GM23338 (cell line): ENCODE results near the gene DCBLD1. TPM values are rescaled to one million over a fixed set of nuclear protein-coding genes. Genes with fewer than 3 reads are reported as not detected.

Source experiments
- ATAC-seq: fragments of 200-7000 bp; cut with Tn5 transposase; 3 replicates; pipeline ENCODE4 v1.9.1; 2020
- DNase-seq: peaks from one replicate; pipeline ENCODE4 v3.0.0-alpha.2; 2015; ENCODE audit warnings: low spot score
- H2AFZ ChIP-seq: fragments of 200-600 bp; sonication (generic); 2 replicates; pipeline ENCODE4 v1.8.0; 2016; ENCODE audit warnings: antibody characterized with exemption, mild to moderate bottlenecking, moderate library complexity
- H3F3A ChIP-seq: fragments of 200-600 bp; sonication (generic); replicated peaks from 2 replicates; pipeline ENCODE4 v1.8.0; 2017; ENCODE audit warnings: antibody characterized with exemption, mixed run types, low read depth
- H3K27ac ChIP-seq: fragments of 200-600 bp; sonication (generic); 2 replicates; pipeline ENCODE4 v1.6.1; 2016; ENCODE audit warnings: low read depth
- H3K27me3 ChIP-seq: fragments of 200-600 bp; sonication (generic); 2 replicates; pipeline ENCODE4 v1.8.0; 2016; ENCODE audit warnings: mild to moderate bottlenecking, mixed run types, moderate library complexity; ENCODE audit not compliant: insufficient read depth
- H3K36me3 ChIP-seq: fragments of 200-600 bp; sonication (generic); 2 replicates; pipeline ENCODE4 v1.8.0; 2016; ENCODE audit warnings: mild to moderate bottlenecking; ENCODE audit not compliant: insufficient read depth
- H3K4me1 ChIP-seq: fragments of 200-600 bp; sonication (generic); 2 replicates; pipeline ENCODE4 v1.8.0; 2016; ENCODE audit warnings: mild to moderate bottlenecking, moderate library complexity; ENCODE audit not compliant: insufficient read depth
- H3K4me2 ChIP-seq: fragments of 200-600 bp; sonication (generic); 2 replicates; pipeline ENCODE4 v1.7.1; 2017; ENCODE audit warnings: mixed run types
- H3K4me3 ChIP-seq: fragments of 200-600 bp; sonication (generic); 2 replicates; pipeline ENCODE4 v1.6.1; 2016; ENCODE audit warnings: mixed run types
- H3K79me2 ChIP-seq: fragments of 200-600 bp; sonication (generic); replicated peaks from 2 replicates; pipeline ENCODE4 v1.8.0; 2017; ENCODE audit warnings: mild to moderate bottlenecking; ENCODE audit not compliant: insufficient read depth
- H3K9me2 ChIP-seq: fragments of 200-600 bp; sonication (generic); 2 replicates; pipeline ENCODE4 v1.8.0; 2017; ENCODE audit not compliant: insufficient read depth
- H4K20me1 ChIP-seq: fragments of 200-600 bp; sonication (generic); replicated peaks from 2 replicates; pipeline ENCODE4 v1.8.0; 2017; ENCODE audit warnings: mild to moderate bottlenecking; ENCODE audit not compliant: insufficient read depth
- H3K27ac Mint-ChIP-seq: 2 replicates; pipeline ENCODE4 v1.8.0; 2020; ENCODE audit warnings: inconsistent platforms, mild to moderate bottlenecking, moderate library complexity, mixed read lengths
- H3K27me3 Mint-ChIP-seq: 3 replicates; pipeline ENCODE4 v1.8.0; 2022; ENCODE audit warnings: low read depth, mild to moderate bottlenecking, moderate library complexity, mixed read lengths, inconsistent platforms; ENCODE audit not compliant: insufficient read depth, poor library complexity
- H3K36me3 Mint-ChIP-seq: 3 replicates; pipeline ENCODE4 v1.8.0; 2021; ENCODE audit warnings: low read depth, mild to moderate bottlenecking, inconsistent platforms, moderate library complexity, mixed read lengths
- H3K4me1 Mint-ChIP-seq: 3 replicates; pipeline ENCODE4 v1.8.0; 2020; ENCODE audit warnings: mild to moderate bottlenecking, inconsistent platforms, mixed read lengths
- H3K4me3 Mint-ChIP-seq: 3 replicates; pipeline ENCODE4 v1.8.0; 2021; ENCODE audit warnings: moderate library complexity, mild to moderate bottlenecking, inconsistent platforms, mixed read lengths
- H3K9me3 Mint-ChIP-seq: 3 replicates; pipeline ENCODE4 v1.8.0; 2020; ENCODE audit warnings: moderate library complexity, mild to moderate bottlenecking, inconsistent platforms, mixed read lengths
- CREB1 ChIP-seq: fragments of 250-450 bp; sonication (Bioruptor Pico); IDR thresholded peaks from 2 replicates; pipeline ENCODE4 v1.5.0; 2020; ENCODE audit warnings: low read depth, mild to moderate bottlenecking, moderate library complexity
- EZH2 ChIP-seq: fragments of 200-600 bp; sonication (generic); IDR thresholded peaks from one replicate; pipeline ENCODE4 v1.8.0; 2017; ENCODE audit warnings: antibody characterized with exemption, mild to moderate bottlenecking, low read depth; ENCODE audit not compliant: unreplicated experiment
- EZH2phosphoT487 ChIP-seq: fragments of 200-600 bp; sonication (generic); IDR thresholded peaks from one replicate; pipeline ENCODE4 v1.8.1; 2018; ENCODE audit warnings: antibody characterized with exemption; ENCODE audit not compliant: unreplicated experiment
- JUNB ChIP-seq: IDR thresholded peaks from one replicate; pipeline ENCODE4 v1.6.1; 2016; ENCODE audit warnings: antibody characterized with exemption; ENCODE audit not compliant: unreplicated experiment
- NANOG ChIP-seq: IDR thresholded peaks from 2 replicates; pipeline ENCODE4 v1.6.1; 2016; ENCODE audit warnings: antibody characterized with exemption, borderline replicate concordance
- POLR2AphosphoS5 ChIP-seq: IDR thresholded peaks from 2 replicates; pipeline ENCODE4 v1.6.1; 2016; ENCODE audit warnings: antibody characterized with exemption, low read depth
- STAT1 ChIP-seq: IDR thresholded peaks from one replicate; pipeline ENCODE4 v1.6.1; 2016; ENCODE audit warnings: antibody characterized with exemption; ENCODE audit not compliant: unreplicated experiment
- ZNF114 ChIP-seq: fragments of 250-450 bp; sonication (Bioruptor Pico); IDR thresholded peaks from 2 replicates; pipeline ENCODE4 v1.5.0; 2020; ENCODE audit warnings: mild to moderate bottlenecking, moderate library complexity
- ZNF331 ChIP-seq: fragments of 250-450 bp; sonication (Bioruptor Pico); IDR thresholded peaks from 2 replicates; pipeline ENCODE4 v1.5.0; 2020; ENCODE audit warnings: low read depth, mild to moderate bottlenecking, moderate library complexity
- polyA plus RNA-seq: library from polyadenylated mRNA; unstranded; fragments of >200 nt; fragmentation: Nextera tagmentation; extraction: Ambion mirVana; gene quantifications from 2 replicates; pipeline ENCODE4 v1.2.1, GENCODE V29; 2016
- total RNA-seq: library from RNA; depleted of rRNA; stranded (reverse); fragments of >200 nt; shearing (Covaris generic); gene quantifications from 2 replicates; pipeline ENCODE4 v1.2.3, GENCODE V29; 2014
- TF ChIP-seq, protein P1 (sequence below): IDR thresholded peaks from 2 replicates; pipeline ENCODE4 v1.6.1; 2016; ENCODE audit warnings: antibody characterized with exemption
- TF ChIP-seq, protein P2 (sequence below), 2 experiments: fragments of 200-600 bp in 1 of 2; sonication (generic) in 1 of 2; conservative IDR thresholded peaks; 2 replicates each; pipeline versions ENCODE4 v1.5.1 to v1.6.1; 2016 to 2017; ENCODE audit warnings: antibody characterized with exemption in 2 of 2, low read depth in 2 of 2, mild to moderate bottlenecking in 2 of 2, moderate library complexity in 1 of 2
- TF ChIP-seq, protein P3 (sequence below): fragments of 250-450 bp; sonication (Bioruptor Pico); IDR thresholded peaks from 2 replicates; pipeline ENCODE4 v1.5.0; 2020; ENCODE audit warnings: mild to moderate bottlenecking, moderate library complexity
- TF ChIP-seq, protein P4 (sequence below): IDR thresholded peaks from one replicate; pipeline ENCODE4 v1.6.1; 2018; ENCODE audit warnings: antibody characterized with exemption; ENCODE audit not compliant: unreplicated experiment

The DCBLD1 gene
- total and polyA plus RNA-seq, 2 experiments from 2014 or later, result 4.2 to 7.6 TPM

DNA sequence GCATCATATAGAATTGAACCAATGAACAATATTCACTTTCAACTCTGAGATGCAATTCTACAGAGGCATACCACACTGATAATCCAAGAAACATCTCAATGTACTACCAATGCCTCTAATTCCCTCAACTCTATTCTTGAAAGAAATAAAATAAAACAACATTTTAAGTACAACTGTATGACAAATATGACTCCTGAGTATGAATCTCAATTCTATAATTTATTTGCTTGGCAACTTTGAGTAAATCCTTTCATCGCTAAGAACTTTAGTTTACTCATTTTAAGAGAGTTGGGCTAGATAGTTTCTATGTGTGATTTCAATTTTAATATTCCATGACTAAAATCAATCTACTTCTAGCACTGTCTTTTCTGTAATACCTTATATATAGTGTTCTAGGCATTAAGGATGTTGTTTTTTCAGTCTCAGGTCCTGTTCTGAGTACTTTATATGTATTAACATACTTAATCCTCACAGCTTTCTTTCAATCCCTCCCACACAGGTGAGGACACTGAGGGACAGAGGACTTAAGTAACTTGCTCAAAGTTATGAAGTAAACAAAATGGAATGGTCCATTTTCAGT lies 86.4 kb downstream of the DCBLD1 start:
- Mint-ChIP-seq H3K4me3 (no peak overlapping the region), H3K36me3 (peaks cover 6% of the 10 kb centered on the region; the same call in 2 of the 3 replicates), H3K9me3 (no peaks in the 10 kb centered on the region), H3K27me3 (peaks cover 1% of the 10 kb centered on the region), H3K4me1 (no peaks in the 10 kb centered on the region; the same call in 2 of the 3 replicates), H3K27ac (no peak overlapping the region)
- peaks cover 27% of the 10 kb centered on the region; the same call in 1 of the 2 replicates for H3K36me3 ChIP-seq
- H3K4me3 ChIP-seq, result no peak overlapping the region
- no peak overlapping the region for H3K4me2 ChIP-seq
- no peaks in the 10 kb centered on the region for H3K27me3 ChIP-seq
- H3K27ac ChIP-seq, result no peak overlapping the region
- no peak for DNase-seq
- no peak for ATAC-seq
- no peaks in the 10 kb centered on the region for H3K9me2 ChIP-seq
- H3K4me1 ChIP-seq, result no peaks in the 10 kb centered on the region
- no peaks in the 10 kb centered on the region for H3K79me2 ChIP-seq
- no peaks in the 10 kb centered on the region; the same call in 1 of the 2 replicates for H4K20me1 ChIP-seq
- no peak overlapping the region for H2AFZ ChIP-seq
- no peaks in the 10 kb centered on the region for H3F3A ChIP-seq
- TF ChIP-seq, protein P1, sequence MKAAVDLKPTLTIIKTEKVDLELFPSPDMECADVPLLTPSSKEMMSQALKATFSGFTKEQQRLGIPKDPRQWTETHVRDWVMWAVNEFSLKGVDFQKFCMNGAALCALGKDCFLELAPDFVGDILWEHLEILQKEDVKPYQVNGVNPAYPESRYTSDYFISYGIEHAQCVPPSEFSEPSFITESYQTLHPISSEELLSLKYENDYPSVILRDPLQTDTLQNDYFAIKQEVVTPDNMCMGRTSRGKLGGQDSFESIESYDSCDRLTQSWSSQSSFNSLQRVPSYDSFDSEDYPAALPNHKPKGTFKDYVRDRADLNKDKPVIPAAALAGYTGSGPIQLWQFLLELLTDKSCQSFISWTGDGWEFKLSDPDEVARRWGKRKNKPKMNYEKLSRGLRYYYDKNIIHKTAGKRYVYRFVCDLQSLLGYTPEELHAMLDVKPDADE, result no peak
- TF ChIP-seq CREB1 (CRISPR knock-in tag) (no peak), STAT1 (no peak), JUNB (no peak), EZH2 (no peak), ZNF331 (CRISPR knock-in tag) (no peak), NANOG (no peak), POLR2AphosphoS5 (no peak), EZH2phosphoT487 (no peak), ZNF114 (CRISPR knock-in tag) (no peak)
- TF ChIP-seq, protein P2, sequence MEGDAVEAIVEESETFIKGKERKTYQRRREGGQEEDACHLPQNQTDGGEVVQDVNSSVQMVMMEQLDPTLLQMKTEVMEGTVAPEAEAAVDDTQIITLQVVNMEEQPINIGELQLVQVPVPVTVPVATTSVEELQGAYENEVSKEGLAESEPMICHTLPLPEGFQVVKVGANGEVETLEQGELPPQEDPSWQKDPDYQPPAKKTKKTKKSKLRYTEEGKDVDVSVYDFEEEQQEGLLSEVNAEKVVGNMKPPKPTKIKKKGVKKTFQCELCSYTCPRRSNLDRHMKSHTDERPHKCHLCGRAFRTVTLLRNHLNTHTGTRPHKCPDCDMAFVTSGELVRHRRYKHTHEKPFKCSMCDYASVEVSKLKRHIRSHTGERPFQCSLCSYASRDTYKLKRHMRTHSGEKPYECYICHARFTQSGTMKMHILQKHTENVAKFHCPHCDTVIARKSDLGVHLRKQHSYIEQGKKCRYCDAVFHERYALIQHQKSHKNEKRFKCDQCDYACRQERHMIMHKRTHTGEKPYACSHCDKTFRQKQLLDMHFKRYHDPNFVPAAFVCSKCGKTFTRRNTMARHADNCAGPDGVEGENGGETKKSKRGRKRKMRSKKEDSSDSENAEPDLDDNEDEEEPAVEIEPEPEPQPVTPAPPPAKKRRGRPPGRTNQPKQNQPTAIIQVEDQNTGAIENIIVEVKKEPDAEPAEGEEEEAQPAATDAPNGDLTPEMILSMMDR (conservative IDR thresholded peaks at IDR 0.05; ENCODE audit: low read depth in 2 of 2), result no peak
- TF ChIP-seq, protein P3, sequence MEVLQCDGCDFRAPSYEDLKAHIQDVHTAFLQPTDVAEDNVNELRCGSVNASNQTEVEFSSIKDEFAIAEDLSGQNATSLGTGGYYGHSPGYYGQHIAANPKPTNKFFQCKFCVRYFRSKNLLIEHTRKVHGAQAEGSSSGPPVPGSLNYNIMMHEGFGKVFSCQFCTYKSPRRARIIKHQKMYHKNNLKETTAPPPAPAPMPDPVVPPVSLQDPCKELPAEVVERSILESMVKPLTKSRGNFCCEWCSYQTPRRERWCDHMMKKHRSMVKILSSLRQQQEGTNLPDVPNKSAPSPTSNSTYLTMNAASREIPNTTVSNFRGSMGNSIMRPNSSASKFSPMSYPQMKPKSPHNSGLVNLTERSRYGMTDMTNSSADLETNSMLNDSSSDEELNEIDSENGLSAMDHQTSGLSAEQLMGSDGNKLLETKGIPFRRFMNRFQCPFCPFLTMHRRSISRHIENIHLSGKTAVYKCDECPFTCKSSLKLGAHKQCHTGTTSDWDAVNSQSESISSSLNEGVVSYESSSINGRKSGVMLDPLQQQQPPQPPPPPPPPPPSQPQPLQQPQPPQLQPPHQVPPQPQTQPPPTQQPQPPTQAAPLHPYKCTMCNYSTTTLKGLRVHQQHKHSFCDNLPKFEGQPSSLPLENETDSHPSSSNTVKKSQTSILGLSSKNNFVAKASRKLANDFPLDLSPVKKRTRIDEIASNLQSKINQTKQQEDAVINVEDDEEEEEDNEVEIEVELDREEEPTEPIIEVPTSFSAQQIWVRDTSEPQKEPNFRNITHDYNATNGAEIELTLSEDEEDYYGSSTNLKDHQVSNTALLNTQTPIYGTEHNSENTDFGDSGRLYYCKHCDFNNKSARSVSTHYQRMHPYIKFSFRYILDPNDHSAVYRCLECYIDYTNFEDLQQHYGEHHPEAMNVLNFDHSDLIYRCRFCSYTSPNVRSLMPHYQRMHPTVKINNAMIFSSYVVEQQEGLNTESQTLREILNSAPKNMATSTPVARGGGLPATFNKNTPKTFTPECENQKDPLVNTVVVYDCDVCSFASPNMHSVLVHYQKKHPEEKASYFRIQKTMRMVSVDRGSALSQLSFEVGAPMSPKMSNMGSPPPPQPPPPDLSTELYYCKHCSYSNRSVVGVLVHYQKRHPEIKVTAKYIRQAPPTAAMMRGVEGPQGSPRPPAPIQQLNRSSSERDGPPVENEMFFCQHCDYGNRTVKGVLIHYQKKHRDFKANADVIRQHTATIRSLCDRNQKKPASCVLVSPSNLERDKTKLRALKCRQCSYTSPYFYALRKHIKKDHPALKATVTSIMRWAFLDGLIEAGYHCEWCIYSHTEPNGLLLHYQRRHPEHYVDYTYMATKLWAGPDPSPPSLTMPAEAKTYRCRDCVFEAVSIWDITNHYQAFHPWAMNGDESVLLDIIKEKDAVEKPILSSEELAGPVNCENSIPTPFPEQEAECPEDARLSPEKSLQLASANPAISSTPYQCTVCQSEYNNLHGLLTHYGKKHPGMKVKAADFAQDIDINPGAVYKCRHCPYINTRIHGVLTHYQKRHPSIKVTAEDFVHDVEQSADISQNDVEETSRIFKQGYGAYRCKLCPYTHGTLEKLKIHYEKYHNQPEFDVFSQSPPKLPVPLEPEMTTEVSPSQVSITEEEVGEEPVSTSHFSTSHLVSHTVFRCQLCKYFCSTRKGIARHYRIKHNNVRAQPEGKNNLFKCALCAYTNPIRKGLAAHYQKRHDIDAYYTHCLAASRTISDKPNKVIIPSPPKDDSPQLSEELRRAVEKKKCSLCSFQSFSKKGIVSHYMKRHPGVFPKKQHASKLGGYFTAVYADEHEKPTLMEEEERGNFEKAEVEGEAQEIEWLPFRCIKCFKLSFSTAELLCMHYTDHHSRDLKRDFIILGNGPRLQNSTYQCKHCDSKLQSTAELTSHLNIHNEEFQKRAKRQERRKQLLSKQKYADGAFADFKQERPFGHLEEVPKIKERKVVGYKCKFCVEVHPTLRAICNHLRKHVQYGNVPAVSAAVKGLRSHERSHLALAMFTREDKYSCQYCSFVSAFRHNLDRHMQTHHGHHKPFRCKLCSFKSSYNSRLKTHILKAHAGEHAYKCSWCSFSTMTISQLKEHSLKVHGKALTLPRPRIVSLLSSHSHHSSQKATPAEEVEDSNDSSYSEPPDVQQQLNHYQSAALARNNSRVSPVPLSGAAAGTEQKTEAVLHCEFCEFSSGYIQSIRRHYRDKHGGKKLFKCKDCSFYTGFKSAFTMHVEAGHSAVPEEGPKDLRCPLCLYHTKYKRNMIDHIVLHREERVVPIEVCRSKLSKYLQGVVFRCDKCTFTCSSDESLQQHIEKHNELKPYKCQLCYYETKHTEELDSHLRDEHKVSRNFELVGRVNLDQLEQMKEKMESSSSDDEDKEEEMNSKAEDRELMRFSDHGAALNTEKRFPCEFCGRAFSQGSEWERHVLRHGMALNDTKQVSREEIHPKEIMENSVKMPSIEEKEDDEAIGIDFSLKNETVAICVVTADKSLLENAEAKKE, result no peak
- TF ChIP-seq, protein P4, sequence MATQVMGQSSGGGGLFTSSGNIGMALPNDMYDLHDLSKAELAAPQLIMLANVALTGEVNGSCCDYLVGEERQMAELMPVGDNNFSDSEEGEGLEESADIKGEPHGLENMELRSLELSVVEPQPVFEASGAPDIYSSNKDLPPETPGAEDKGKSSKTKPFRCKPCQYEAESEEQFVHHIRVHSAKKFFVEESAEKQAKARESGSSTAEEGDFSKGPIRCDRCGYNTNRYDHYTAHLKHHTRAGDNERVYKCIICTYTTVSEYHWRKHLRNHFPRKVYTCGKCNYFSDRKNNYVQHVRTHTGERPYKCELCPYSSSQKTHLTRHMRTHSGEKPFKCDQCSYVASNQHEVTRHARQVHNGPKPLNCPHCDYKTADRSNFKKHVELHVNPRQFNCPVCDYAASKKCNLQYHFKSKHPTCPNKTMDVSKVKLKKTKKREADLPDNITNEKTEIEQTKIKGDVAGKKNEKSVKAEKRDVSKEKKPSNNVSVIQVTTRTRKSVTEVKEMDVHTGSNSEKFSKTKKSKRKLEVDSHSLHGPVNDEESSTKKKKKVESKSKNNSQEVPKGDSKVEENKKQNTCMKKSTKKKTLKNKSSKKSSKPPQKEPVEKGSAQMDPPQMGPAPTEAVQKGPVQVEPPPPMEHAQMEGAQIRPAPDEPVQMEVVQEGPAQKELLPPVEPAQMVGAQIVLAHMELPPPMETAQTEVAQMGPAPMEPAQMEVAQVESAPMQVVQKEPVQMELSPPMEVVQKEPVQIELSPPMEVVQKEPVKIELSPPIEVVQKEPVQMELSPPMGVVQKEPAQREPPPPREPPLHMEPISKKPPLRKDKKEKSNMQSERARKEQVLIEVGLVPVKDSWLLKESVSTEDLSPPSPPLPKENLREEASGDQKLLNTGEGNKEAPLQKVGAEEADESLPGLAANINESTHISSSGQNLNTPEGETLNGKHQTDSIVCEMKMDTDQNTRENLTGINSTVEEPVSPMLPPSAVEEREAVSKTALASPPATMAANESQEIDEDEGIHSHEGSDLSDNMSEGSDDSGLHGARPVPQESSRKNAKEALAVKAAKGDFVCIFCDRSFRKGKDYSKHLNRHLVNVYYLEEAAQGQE, result no peak
